ENCODE measurements around the gene GDF7. TPM values are rescaled to one million over a fixed set of nuclear protein-coding genes. Genes with fewer than 3 reads are reported as not detected.

GDF7 gene
- polyA plus RNA-seq, 4 donors: 3.2 to 7.8 (median 4.5) TPM

- no peak for DNase-seq (ENCODE audit: low read depth in 4 of 4, low spot score in 2 of 4)
Measured at GRCh38 chr2:20728114-20728758, 61.3 kb downstream of the GDF7 start.

Other genes with a start within 250 kb of the GDF7 start
- gene RHOB, start 220.1 kb upstream of the GDF7 start, polyA plus RNA-seq (ENCODE audit: insufficient read length in 4 of 4): 100 to 1,000 TPM in 1 of 4 donors, 10 to 100 TPM in 3; 66.8 to 101 (median 88.3) TPM
- gene HS1BP3, start 16.0 kb upstream of the GDF7 start, polyA plus RNA-seq (ENCODE audit: insufficient read length in 4 of 4): 10 to 100 TPM; 15.9 to 22.5 (median 20.5) TPM
- 10 to 100 TPM; 32.9 to 38.8 (median 36.1) TPM for gene LDAH, start 156.0 kb downstream of the GDF7 start, polyA plus RNA-seq (ENCODE audit: insufficient read length in 4 of 4)

Data from left renal cortex interstitium (tissue), 4 donors.